ENCODE results near the gene SLC5A8.
"Not testable (repeated sequence)": the region's sequence is repeated elsewhere in the genome, so short reads cannot be mapped to it uniquely, and the experiment has no call there.

The SLC5A8 gene

GRCh38 chr12:101168001-101168400 is 42.0 kb downstream of the SLC5A8 start:
- H3K27me3 ChIP-seq (ENCODE audit: control insufficient read depth, insufficient read depth, low read length), result no peaks in the 10 kb centered on the region

GRCh38 chr12:101166866-101167265 is 43.2 kb downstream of the SLC5A8 start:
- Histone ChIP-seq H3K36me3 (ENCODE audit: control insufficient read depth, insufficient read depth, low read length) (no peaks in the 10 kb centered on the region), H3K27ac (ENCODE audit: low read depth, low read length) (no peak overlapping the region), H3K9ac (ENCODE audit: low read depth, low read length) (no peak overlapping the region)

More at GRCh38 chr12:101168001-101168400, 42.0 kb downstream of the SLC5A8 start:
- no peaks in the 10 kb centered on the region for H3K9me3 ChIP-seq (ENCODE audit: control insufficient read depth, insufficient read depth, low read length)
- no peak overlapping the region for H3K4me3 ChIP-seq (ENCODE audit: low read depth, low read length)
- H3K27ac ChIP-seq (ENCODE audit: low read depth, low read length), result no peak overlapping the region
- H3K36me3 ChIP-seq (ENCODE audit: control insufficient read depth, insufficient read depth, low read length), result no peaks in the 10 kb centered on the region
- no peaks in the 10 kb centered on the region for H3K4me1 ChIP-seq (ENCODE audit: control insufficient read depth, insufficient read depth, low read length)
- no peak overlapping the region for H3K9ac ChIP-seq (ENCODE audit: low read depth, low read length)

GRCh38 chr12:101165319-101165718 is 44.7 kb downstream of the SLC5A8 start:
- Histone ChIP-seq H3K4me3 (ENCODE audit: low read depth, low read length) (no peak overlapping the region), H3K27ac (ENCODE audit: low read depth, low read length) (no peak overlapping the region), H3K36me3 (ENCODE audit: control insufficient read depth, insufficient read depth, low read length) (no peaks in the 10 kb centered on the region), H3K9ac (ENCODE audit: low read depth, low read length) (no peak overlapping the region), H3K9me3 (ENCODE audit: control insufficient read depth, insufficient read depth, low read length) (no peaks in the 10 kb centered on the region), H3K4me1 (ENCODE audit: control insufficient read depth, insufficient read depth, low read length) (no peaks in the 10 kb centered on the region), H3K27me3 (ENCODE audit: control insufficient read depth, insufficient read depth, low read length) (no peaks in the 10 kb centered on the region)

More at GRCh38 chr12:101166866-101167265, 43.2 kb downstream of the SLC5A8 start:
- Histone ChIP-seq H3K4me3 (ENCODE audit: low read depth, low read length) (no peak overlapping the region), H3K27me3 (ENCODE audit: control insufficient read depth, insufficient read depth, low read length) (no peaks in the 10 kb centered on the region), H3K9me3 (ENCODE audit: control insufficient read depth, insufficient read depth, low read length) (no peaks in the 10 kb centered on the region), H3K4me1 (ENCODE audit: control insufficient read depth, insufficient read depth, low read length) (no peaks in the 10 kb centered on the region)

- not testable (repeated sequence) for H3K4me1 ChIP-seq (ENCODE audit: control insufficient read depth, insufficient read depth, low read length); H3K9ac ChIP-seq (ENCODE audit: low read depth, low read length)
- peak overlapping the region; percentile 60 for H3K4me3 ChIP-seq (ENCODE audit: low read depth, low read length)
These were observed 64.1 kb downstream of the SLC5A8 start for GRCh38 chr12:101145777-101146431.

GRCh38 chr12:101127521-101128219 is 82.4 kb downstream of the SLC5A8 start:
- Histone ChIP-seq H3K27ac (ENCODE audit: low read depth, low read length) (no peak overlapping the region), H3K4me3 (ENCODE audit: low read depth, low read length) (no peak overlapping the region)

More at GRCh38 chr12:101145777-101146431, 64.1 kb downstream of the SLC5A8 start:
- not testable (repeated sequence) for H3K36me3 ChIP-seq (ENCODE audit: control insufficient read depth, insufficient read depth, low read length); H3K27me3 ChIP-seq (ENCODE audit: control insufficient read depth, insufficient read depth, low read length); H3K27ac ChIP-seq (ENCODE audit: low read depth, low read length); H3K9me3 ChIP-seq (ENCODE audit: control insufficient read depth, insufficient read depth, low read length)

DNA sequence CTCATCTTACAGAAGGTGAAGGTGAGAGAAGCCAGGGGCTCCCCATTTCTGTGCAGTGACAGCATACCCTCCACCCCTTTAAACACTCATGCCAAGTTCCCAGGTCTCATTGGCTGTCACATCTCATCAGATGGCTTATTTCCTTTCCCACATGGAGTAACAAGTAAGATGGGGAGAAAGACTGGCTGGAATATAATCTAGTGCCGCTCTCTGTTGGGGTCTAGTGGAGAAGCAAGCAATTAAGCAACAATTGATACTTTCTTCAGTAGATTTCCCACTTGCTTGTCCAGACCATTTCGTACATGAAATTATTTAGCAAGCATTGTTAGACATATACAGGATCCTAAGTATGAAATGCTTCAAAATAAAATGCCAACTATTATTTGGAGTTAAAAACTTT is 92.2 kb downstream of the SLC5A8 start:
- Histone ChIP-seq H3K9ac (ENCODE audit: low read depth, low read length) (no peak overlapping the region), H3K27ac (ENCODE audit: low read depth, low read length) (no peak overlapping the region), H3K4me3 (ENCODE audit: low read depth, low read length) (no peak overlapping the region), H3K4me1 (ENCODE audit: control insufficient read depth, insufficient read depth, low read length) (no peaks in the 10 kb centered on the region), H3K36me3 (ENCODE audit: control insufficient read depth, insufficient read depth, low read length) (no peaks in the 10 kb centered on the region), H3K9me3 (ENCODE audit: control insufficient read depth, insufficient read depth, low read length) (no peaks in the 10 kb centered on the region), H3K27me3 (ENCODE audit: control insufficient read depth, insufficient read depth, low read length) (no peaks in the 10 kb centered on the region)

More at GRCh38 chr12:101127521-101128219, 82.4 kb downstream of the SLC5A8 start:
- H3K36me3 ChIP-seq (ENCODE audit: control insufficient read depth, insufficient read depth, low read length), result no peaks in the 10 kb centered on the region
- no peaks in the 10 kb centered on the region for H3K4me1 ChIP-seq (ENCODE audit: control insufficient read depth, insufficient read depth, low read length)
- H3K27me3 ChIP-seq (ENCODE audit: control insufficient read depth, insufficient read depth, low read length), result no peaks in the 10 kb centered on the region
- H3K9ac ChIP-seq (ENCODE audit: low read depth, low read length), result no peak overlapping the region
- H3K9me3 ChIP-seq (ENCODE audit: control insufficient read depth, insufficient read depth, low read length), result no peaks in the 10 kb centered on the region

GRCh38 chr12:101116911-101117310 is 93.1 kb downstream of the SLC5A8 start:
- Histone ChIP-seq H3K9ac (ENCODE audit: low read depth, low read length) (no peak overlapping the region), H3K27me3 (ENCODE audit: control insufficient read depth, insufficient read depth, low read length) (no peaks in the 10 kb centered on the region), H3K4me3 (ENCODE audit: low read depth, low read length) (no peak overlapping the region), H3K27ac (ENCODE audit: low read depth, low read length) (no peak overlapping the region), H3K36me3 (ENCODE audit: control insufficient read depth, insufficient read depth, low read length) (no peaks in the 10 kb centered on the region), H3K4me1 (ENCODE audit: control insufficient read depth, insufficient read depth, low read length) (no peaks in the 10 kb centered on the region), H3K9me3 (ENCODE audit: control insufficient read depth, insufficient read depth, low read length) (no peaks in the 10 kb centered on the region)

DNA sequence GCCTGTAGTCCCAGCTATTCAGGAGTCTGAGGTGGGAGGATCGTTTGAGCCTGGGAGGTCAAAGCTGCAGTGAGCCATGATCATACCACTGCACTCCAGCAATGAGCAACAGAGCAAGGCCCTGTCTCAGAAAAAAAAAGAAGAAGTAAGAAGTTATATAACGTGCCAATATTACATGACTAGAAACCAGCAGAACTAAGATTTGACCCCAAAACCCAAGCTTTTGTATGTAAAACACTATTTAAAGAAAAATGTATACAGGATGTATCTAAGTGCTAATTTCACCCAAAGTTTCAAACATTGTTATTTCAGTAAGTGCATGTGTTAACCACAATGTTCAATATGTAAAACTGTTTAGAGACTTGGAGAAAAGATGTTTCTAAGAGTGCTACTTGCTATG is 94.7 kb downstream of the SLC5A8 start:
- Histone ChIP-seq H3K9me3 (ENCODE audit: control insufficient read depth, insufficient read depth, low read length) (no peaks in the 10 kb centered on the region), H3K9ac (ENCODE audit: low read depth, low read length) (no peak overlapping the region), H3K4me3 (ENCODE audit: low read depth, low read length) (no peak overlapping the region), H3K4me1 (ENCODE audit: control insufficient read depth, insufficient read depth, low read length) (no peaks in the 10 kb centered on the region), H3K36me3 (ENCODE audit: control insufficient read depth, insufficient read depth, low read length) (no peaks in the 10 kb centered on the region), H3K27me3 (ENCODE audit: control insufficient read depth, insufficient read depth, low read length) (no peaks in the 10 kb centered on the region), H3K27ac (ENCODE audit: low read depth, low read length) (no peak overlapping the region)

GRCh38 chr12:101111441-101111840 is 98.6 kb downstream of the SLC5A8 start:
- Histone ChIP-seq H3K9ac (ENCODE audit: low read depth, low read length) (no peak overlapping the region), H3K9me3 (ENCODE audit: control insufficient read depth, insufficient read depth, low read length) (no peaks in the 10 kb centered on the region), H3K4me3 (ENCODE audit: low read depth, low read length) (no peak overlapping the region), H3K27ac (ENCODE audit: low read depth, low read length) (no peak overlapping the region), H3K4me1 (ENCODE audit: control insufficient read depth, insufficient read depth, low read length) (no peaks in the 10 kb centered on the region), H3K36me3 (ENCODE audit: control insufficient read depth, insufficient read depth, low read length) (no peaks in the 10 kb centered on the region), H3K27me3 (ENCODE audit: control insufficient read depth, insufficient read depth, low read length) (no peaks in the 10 kb centered on the region)

DNA sequence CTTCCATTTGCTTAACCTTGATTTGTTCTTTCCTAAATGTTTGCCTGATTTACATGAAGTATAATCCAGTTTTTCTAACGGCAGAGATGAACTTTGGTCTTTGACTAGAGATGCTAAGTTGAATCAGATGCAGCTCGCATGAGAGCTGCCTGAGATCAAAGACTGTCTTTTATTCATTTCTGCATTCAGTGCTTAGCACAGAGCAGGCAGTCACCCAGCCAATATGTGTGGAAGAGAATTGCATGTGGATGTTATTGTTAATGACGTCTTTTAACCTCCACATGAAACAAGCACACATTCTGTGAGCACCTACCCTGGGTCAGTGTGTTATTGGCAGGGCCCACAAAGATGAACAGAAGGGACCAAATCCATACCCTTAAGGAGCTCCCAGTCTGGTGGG is 99.2 kb downstream of the SLC5A8 start:
- Histone ChIP-seq H3K27ac (ENCODE audit: low read depth, low read length) (no peak overlapping the region), H3K4me3 (ENCODE audit: low read depth, low read length) (no peak overlapping the region), H3K27me3 (ENCODE audit: control insufficient read depth, insufficient read depth, low read length) (no peaks in the 10 kb centered on the region), H3K4me1 (ENCODE audit: control insufficient read depth, insufficient read depth, low read length) (no peaks in the 10 kb centered on the region), H3K9ac (ENCODE audit: low read depth, low read length) (no peak overlapping the region), H3K9me3 (ENCODE audit: control insufficient read depth, insufficient read depth, low read length) (no peaks in the 10 kb centered on the region), H3K36me3 (ENCODE audit: control insufficient read depth, insufficient read depth, low read length) (no peaks in the 10 kb centered on the region)

DNA sequence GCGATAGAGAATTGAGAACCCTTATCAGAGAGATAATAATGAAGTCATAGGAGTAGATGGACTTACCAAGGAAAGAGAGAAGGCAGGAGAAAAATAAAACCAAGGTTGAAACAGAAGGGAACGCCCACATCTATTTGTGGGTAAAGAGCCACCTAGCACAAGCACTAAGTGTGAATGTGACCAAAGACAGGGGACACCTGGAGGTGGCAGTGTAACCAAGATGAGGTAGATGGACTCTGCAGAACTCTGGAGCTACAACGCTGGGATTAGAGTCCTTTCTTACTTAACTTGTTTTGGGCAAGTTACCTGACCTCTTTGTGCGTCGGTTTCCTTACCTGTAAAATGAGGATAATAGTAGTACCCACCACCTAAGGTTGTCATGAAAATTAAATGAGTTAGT is 101.9 kb downstream of the SLC5A8 start:
- no peaks in the 10 kb centered on the region for H3K27me3 ChIP-seq (ENCODE audit: control insufficient read depth, insufficient read depth, low read length)
- no peaks in the 10 kb centered on the region for H3K36me3 ChIP-seq (ENCODE audit: control insufficient read depth, insufficient read depth, low read length)
- H3K9me3 ChIP-seq (ENCODE audit: control insufficient read depth, insufficient read depth, low read length), result no peaks in the 10 kb centered on the region
- no peak overlapping the region for H3K27ac ChIP-seq (ENCODE audit: low read depth, low read length)
- H3K9ac ChIP-seq (ENCODE audit: low read depth, low read length), result no peak overlapping the region
- no peaks in the 10 kb centered on the region for H3K4me1 ChIP-seq (ENCODE audit: control insufficient read depth, insufficient read depth, low read length)
- no peak overlapping the region for H3K4me3 ChIP-seq (ENCODE audit: low read depth, low read length)

Data from HUES48 (cell line).